K562 (cell line): ENCODE data around the gene FGFR1OP2. TPM values are rescaled to one million over a fixed set of nuclear protein-coding genes. Genes with fewer than 3 reads are reported as not detected.

ENCODE experiments used
- BDP1 ChIP-seq: IDR thresholded peaks from 3 replicates; pipeline ENCODE4 v1.6.1; 2011; ENCODE audit not compliant: insufficient read length, insufficient read depth
- CHD2 ChIP-seq: IDR thresholded peaks from 2 replicates; pipeline ENCODE4 v1.6.1; 2011; ENCODE audit warnings: low read depth, low read length
- EGR1 ChIP-seq: fragments of 450-650 bp; conservative IDR thresholded peaks from 2 replicates; pipeline ENCODE4 v1.6.1; 2017; ENCODE audit warnings: mild to moderate bottlenecking
- EP300 ChIP-seq: IDR thresholded peaks from 2 replicates; pipeline ENCODE4 v1.6.1; 2012; ENCODE audit warnings: low read length, improper control_type of control experiment
- ETV5 ChIP-seq: sonication (generic); formaldehyde crosslinking; IDR thresholded peaks from 2 replicates; pipeline ENCODE4 v1.4.0; 2020; ENCODE audit warnings: low read depth, mild to moderate bottlenecking, missing genetic modification reagents
- GATAD2B ChIP-seq: fragments of 450-650 bp; IDR thresholded peaks from 2 replicates; pipeline ENCODE4 v1.6.1; 2017; ENCODE audit warnings: mild to moderate bottlenecking, borderline replicate concordance
- HDAC6 ChIP-seq: IDR thresholded peaks from 2 replicates; pipeline ENCODE4 v1.6.1; 2012; ENCODE audit warnings: low read depth, mild to moderate bottlenecking, control low read depth, inconsistent platforms, low read length, moderate library complexity
- MBD2 ChIP-seq: sonication (generic); IDR thresholded peaks from 2 replicates; pipeline ENCODE4 v1.6.1; 2016; ENCODE audit warnings: low read depth, borderline replicate concordance
- NRF1 ChIP-seq, 2 experiments: fragments of 450-650 bp; IDR thresholded peaks in 1 of 2; conservative IDR thresholded peaks in 1 of 2; 2 replicates each; pipeline ENCODE4 v1.6.1; 2014; ENCODE audit warnings: mild to moderate bottlenecking in 2 of 2
- PHF20 ChIP-seq: fragments of 450-650 bp; IDR thresholded peaks from 2 replicates; pipeline ENCODE4 v1.6.1; 2018; ENCODE audit not compliant: partially characterized antibody
- SMAD4 ChIP-seq: fragments of 250-450 bp; sonication (Bioruptor Pico); conservative IDR thresholded peaks from 2 replicates; pipeline ENCODE4 v1.8.0; 2021; ENCODE audit warnings: inconsistent platforms, mild to moderate bottlenecking, moderate library complexity
- TAF15 ChIP-seq: fragments of 200-400 bp; formaldehyde crosslinking; IDR thresholded peaks from 2 replicates; pipeline ENCODE4 v1.6.1; 2017; ENCODE audit warnings: mild to moderate bottlenecking, low read depth, low read length, moderate library complexity
- TEAD1 ChIP-seq, 2 experiments: fragments of 450-650 bp in 1 of 2; sonication (generic) in 1 of 2; formaldehyde crosslinking; IDR thresholded peaks; 2 replicates each; pipeline versions ENCODE4 v1.4.0 to v1.8.0; 2020 to 2022; ENCODE audit warnings: mild to moderate bottlenecking in 2 of 2, missing genetic modification reagents in 1 of 2
- polyA plus RNA-seq, 8 experiments: library from polyadenylated mRNA; depleted of rRNA in 4 of 8; stranded (reverse) in 5 of 8; unstranded in 3 of 8; fragments of >200 nt; fragmentation: Nextera tagmentation in 2 of 8; fragmentation: Illumina TruSeq in 1 of 8; extraction: Ambion mirVana in 2 of 8; extraction: Trizol in 1 of 8; gene quantifications; 2 replicates each; pipeline versions ENCODE4 v1.2.1 to v1.2.3, GENCODE V29; 2011 to 2014; ENCODE audit warnings: inconsistent platforms in 1 of 8, missing spikeins in 1 of 8
- total RNA-seq, 7 experiments: library from RNA; depleted of rRNA in 6 of 7; stranded (reverse); fragments of >200 nt in 6 of 7; fragmentation: Illumina TruSeq in 2 of 7; extraction: Trizol in 2 of 7; gene quantifications; 2 replicates each; pipeline versions ENCODE4 v1.2.1 to v1.2.3, GENCODE V29; 2011 to 2021; ENCODE audit warnings: low replicate concordance in 1 of 7
- TF ChIP-seq, protein P1 (sequence below), 2 experiments: fragments of 450-650 bp; IDR thresholded peaks; 2 replicates each; pipeline ENCODE4 v1.6.1; 2016
- TF ChIP-seq, protein P2 (sequence below), 2 experiments: fragments of 450-650 bp; conservative IDR thresholded peaks; 2 replicates each; pipeline ENCODE4 v1.6.1; 2017; ENCODE audit warnings: mild to moderate bottlenecking in 2 of 2, moderate library complexity in 2 of 2
- TF ChIP-seq, protein P3 (sequence below): fragments of 450-650 bp; IDR thresholded peaks from 2 replicates; pipeline ENCODE4 v1.6.1; 2016; ENCODE audit warnings: borderline replicate concordance
- TF ChIP-seq, protein P4 (sequence below): fragments of 450-650 bp; IDR thresholded peaks from 2 replicates; pipeline ENCODE4 v1.6.1; 2016; ENCODE audit warnings: antibody characterized with exemption
- TF ChIP-seq, protein P5 (sequence below): fragments of 450-650 bp; IDR thresholded peaks from 2 replicates; pipeline ENCODE4 v1.7.1; 2018; ENCODE audit warnings: mild to moderate bottlenecking, low read depth; ENCODE audit not compliant: partially characterized antibody

The FGFR1OP2 gene
- total and polyA plus RNA-seq, 9 of the 15 experiments (the other 6 are each of a cell fraction or from before 2014, with no cell fraction given): 31.6 to 49.0 (median 37.1) TPM

DNA sequence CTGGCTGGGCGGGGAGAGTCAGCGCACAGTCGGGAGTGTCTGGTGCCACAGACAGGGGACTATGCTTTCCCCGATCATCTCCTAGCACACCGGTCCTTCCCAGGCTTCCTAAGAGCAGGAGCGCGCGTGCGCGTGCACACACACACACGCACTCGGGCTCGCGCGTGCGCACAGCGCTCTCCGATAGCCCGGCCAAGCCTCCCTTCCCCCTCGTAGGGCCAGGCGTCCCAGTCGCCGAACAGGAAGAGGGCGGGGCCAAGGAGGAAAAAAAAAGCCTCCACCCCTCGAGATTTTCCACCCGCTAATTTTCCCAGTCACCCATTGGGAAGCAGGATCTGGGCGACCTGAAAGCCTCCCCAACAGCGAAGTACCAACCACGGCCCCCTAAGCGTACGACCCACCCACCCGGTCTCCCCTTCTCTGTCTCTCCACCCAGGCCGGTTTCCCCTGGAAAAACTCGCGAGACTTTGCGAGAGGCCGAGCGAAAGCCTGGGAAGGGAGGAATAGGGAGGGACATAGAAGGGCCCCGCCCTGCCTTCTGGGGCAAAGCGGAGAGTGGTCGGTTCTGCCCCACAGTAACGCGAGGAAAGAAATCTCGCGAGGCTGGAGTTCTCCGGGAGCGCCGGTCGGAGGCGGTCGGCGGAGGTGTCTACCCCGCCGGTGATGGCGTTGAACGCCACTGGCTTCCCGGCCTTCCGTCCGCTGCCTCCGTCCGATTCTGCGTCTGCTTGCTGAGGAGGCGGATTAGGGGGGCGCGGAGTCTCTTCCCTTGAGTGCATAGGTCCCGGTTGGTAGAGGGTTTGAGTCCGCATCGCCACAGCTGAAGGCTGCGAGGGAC lies at the start of gene FGFR1OP2, which contains the start of gene INTS13 (continued):
- TF ChIP-seq, protein P1, sequence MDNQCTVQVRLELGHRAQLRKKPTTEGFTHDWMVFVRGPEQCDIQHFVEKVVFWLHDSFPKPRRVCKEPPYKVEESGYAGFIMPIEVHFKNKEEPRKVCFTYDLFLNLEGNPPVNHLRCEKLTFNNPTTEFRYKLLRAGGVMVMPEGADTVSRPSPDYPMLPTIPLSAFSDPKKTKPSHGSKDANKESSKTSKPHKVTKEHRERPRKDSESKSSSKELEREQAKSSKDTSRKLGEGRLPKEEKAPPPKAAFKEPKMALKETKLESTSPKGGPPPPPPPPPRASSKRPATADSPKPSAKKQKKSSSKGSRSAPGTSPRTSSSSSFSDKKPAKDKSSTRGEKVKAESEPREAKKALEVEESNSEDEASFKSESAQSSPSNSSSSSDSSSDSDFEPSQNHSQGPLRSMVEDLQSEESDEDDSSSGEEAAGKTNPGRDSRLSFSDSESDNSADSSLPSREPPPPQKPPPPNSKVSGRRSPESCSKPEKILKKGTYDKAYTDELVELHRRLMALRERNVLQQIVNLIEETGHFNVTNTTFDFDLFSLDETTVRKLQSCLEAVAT (IDR thresholded peaks at IDR 0.05): peak; percentile 19 to 55; a peak in 1 of 4 replicates
- TF ChIP-seq EP300: 0 out of 2 replicates have a peak, but pooled peaks have one; percentile 40
- TF ChIP-seq, protein P2, sequence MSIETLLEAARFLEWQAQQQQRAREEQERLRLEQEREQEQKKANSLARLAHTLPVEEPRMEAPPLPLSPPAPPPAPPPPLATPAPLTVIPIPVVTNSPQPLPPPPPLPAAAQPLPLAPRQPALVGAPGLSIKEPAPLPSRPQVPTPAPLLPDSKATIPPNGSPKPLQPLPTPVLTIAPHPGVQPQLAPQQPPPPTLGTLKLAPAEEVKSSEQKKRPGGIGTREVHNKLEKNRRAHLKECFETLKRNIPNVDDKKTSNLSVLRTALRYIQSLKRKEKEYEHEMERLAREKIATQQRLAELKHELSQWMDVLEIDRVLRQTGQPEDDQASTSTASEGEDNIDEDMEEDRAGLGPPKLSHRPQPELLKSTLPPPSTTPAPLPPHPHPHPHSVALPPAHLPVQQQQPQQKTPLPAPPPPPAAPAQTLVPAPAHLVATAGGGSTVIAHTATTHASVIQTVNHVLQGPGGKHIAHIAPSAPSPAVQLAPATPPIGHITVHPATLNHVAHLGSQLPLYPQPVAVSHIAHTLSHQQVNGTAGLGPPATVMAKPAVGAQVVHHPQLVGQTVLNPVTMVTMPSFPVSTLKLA (conservative IDR thresholded peaks at IDR 0.05): peak; percentile 49 to 68; a peak in 2 of 4 replicates
- TF ChIP-seq HDAC6: no peak
- peak; percentile 97 for TF ChIP-seq CHD2
- TF ChIP-seq GATAD2B: no peak
- peak; percentile 63; the same call in 1 of the 2 replicates for TF ChIP-seq SMAD4 (CRISPR knock-in tag)
- no peak; the same call in 1 of the 2 replicates for TF ChIP-seq ETV5
- TF ChIP-seq MBD2: peak; percentile 58; the same call in 1 of the 2 replicates
- peak; percentile 59 for TF ChIP-seq PHF20
- TF ChIP-seq BDP1: no peak
- TF ChIP-seq EGR1: peak; percentile 66
- no peak for TF ChIP-seq TAF15
- TF ChIP-seq NRF1 (conservative IDR thresholded peaks at IDR 0.05 in 1 of 2, IDR thresholded peaks at IDR 0.05 in 1 of 2): peak; percentile 99
- TF ChIP-seq, protein P3, sequence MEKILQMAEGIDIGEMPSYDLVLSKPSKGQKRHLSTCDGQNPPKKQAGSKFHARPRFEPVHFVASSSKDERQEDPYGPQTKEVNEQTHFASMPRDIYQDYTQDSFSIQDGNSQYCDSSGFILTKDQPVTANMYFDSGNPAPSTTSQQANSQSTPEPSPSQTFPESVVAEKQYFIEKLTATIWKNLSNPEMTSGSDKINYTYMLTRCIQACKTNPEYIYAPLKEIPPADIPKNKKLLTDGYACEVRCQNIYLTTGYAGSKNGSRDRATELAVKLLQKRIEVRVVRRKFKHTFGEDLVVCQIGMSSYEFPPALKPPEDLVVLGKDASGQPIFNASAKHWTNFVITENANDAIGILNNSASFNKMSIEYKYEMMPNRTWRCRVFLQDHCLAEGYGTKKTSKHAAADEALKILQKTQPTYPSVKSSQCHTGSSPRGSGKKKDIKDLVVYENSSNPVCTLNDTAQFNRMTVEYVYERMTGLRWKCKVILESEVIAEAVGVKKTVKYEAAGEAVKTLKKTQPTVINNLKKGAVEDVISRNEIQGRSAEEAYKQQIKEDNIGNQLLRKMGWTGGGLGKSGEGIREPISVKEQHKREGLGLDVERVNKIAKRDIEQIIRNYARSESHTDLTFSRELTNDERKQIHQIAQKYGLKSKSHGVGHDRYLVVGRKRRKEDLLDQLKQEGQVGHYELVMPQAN: no peak; the same call in 1 of the 2 replicates
- TF ChIP-seq, protein P4, sequence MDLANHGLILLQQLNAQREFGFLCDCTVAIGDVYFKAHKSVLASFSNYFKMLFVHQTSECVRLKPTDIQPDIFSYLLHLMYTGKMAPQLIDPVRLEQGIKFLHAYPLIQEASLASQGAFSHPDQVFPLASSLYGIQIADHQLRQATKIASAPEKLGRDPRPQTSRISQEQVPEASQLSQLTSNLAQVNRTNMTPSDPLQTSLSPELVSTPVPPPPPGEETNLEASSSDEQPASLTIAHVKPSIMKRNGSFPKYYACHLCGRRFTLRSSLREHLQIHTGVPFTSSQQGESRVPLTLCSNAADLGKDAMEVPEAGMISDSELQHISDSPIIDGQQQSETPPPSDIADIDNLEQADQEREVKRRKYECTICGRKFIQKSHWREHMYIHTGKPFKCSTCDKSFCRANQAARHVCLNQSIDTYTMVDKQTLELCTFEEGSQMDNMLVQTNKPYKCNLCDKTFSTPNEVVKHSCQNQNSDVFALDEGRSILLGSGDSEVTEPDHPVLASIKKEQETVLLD: peak; percentile 98
- peak in 1 of 2 experiments; percentile 34; a peak in 1 of 4 replicates for TF ChIP-seq TEAD1 (CRISPR knock-in tag; IDR thresholded peaks at IDR 0.05)
- TF ChIP-seq, protein P5, sequence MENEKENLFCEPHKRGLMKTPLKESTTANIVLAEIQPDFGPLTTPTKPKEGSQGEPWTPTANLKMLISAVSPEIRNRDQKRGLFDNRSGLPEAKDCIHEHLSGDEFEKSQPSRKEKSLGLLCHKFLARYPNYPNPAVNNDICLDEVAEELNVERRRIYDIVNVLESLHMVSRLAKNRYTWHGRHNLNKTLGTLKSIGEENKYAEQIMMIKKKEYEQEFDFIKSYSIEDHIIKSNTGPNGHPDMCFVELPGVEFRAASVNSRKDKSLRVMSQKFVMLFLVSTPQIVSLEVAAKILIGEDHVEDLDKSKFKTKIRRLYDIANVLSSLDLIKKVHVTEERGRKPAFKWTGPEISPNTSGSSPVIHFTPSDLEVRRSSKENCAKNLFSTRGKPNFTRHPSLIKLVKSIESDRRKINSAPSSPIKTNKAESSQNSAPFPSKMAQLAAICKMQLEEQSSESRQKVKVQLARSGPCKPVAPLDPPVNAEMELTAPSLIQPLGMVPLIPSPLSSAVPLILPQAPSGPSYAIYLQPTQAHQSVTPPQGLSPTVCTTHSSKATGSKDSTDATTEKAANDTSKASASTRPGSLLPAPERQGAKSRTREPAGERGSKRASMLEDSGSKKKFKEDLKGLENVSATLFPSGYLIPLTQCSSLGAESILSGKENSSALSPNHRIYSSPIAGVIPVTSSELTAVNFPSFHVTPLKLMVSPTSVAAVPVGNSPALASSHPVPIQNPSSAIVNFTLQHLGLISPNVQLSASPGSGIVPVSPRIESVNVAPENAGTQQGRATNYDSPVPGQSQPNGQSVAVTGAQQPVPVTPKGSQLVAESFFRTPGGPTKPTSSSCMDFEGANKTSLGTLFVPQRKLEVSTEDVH: no peak
